Esophagus muscularis mucosa (tissue), 4 donors: ENCODE measurements around the gene UBASH3A. TPM values are rescaled to one million over a fixed set of nuclear protein-coding genes. Genes with fewer than 3 reads are reported as not detected.

Source experiments
- DNase-seq: peaks from one replicate; pipeline ENCODE4 v3.0.0-alpha.2; 2017; ENCODE audit errors: extremely low spot score
- H3K27ac ChIP-seq, 4 donors: fragments of 200-600 bp; sonication (generic); replicated peaks in 1 of 4; 1 replicate in 3 of 4; 2 replicates in 1 of 4; pipeline ENCODE4 v1.5.1; 2016 to 2019; ENCODE audit warnings: mild to moderate bottlenecking in 1 of 4
- H3K27me3 ChIP-seq, 4 donors: fragments of 200-600 bp; sonication (generic); one replicate each; pipeline versions ENCODE4 v1.5.1 to v1.6.0; 2016 to 2019
- H3K36me3 ChIP-seq, 4 donors: fragments of 200-600 bp; sonication (generic); one replicate each; pipeline ENCODE4 v1.5.1; 2016 to 2019
- H3K4me1 ChIP-seq, 4 donors: fragments of 200-600 bp; sonication (generic); one replicate each; pipeline ENCODE4 v1.5.1; 2016 to 2019
- H3K4me3 ChIP-seq, 4 donors: fragments of 200-600 bp; sonication (generic); 1 replicate in 2 of 4; 2 replicates in 2 of 4; pipeline ENCODE4 v1.5.1; 2016 to 2019; ENCODE audit warnings: mild to moderate bottlenecking in 4 of 4, moderate library complexity in 1 of 4
- H3K9me3 ChIP-seq, 4 donors: fragments of 200-600 bp; sonication (generic); 1 replicate in 3 of 4; 2 replicates in 1 of 4; pipeline ENCODE4 v1.5.1; 2016 to 2019
- EP300 ChIP-seq: sonication (generic); formaldehyde crosslinking; IDR thresholded peaks from one replicate; pipeline ENCODE4 v1.6.1; 2017; ENCODE audit warnings: antibody characterized with exemption
- POLR2A ChIP-seq: fragments of 450-650 bp; IDR thresholded peaks from one replicate; pipeline ENCODE4 v1.6.1; 2017; ENCODE audit warnings: antibody characterized with exemption, moderate library complexity, mild to moderate bottlenecking, low read depth
- POLR2AphosphoS5 ChIP-seq, 2 donors: sonication (generic); formaldehyde crosslinking; IDR thresholded peaks; one replicate each; pipeline ENCODE4 v1.6.1; 2017; ENCODE audit warnings: antibody characterized with exemption in 2 of 2
- WGBS: methylation state at CpG from one replicate; pipeline ENCODE4 v1.1.5; 2018; 5-methylcytosine and 5-hydroxymethylcytosine counted together
- intact Hi-C: fragments of 100-400 bp; cut with DNase I; formaldehyde crosslinking; loops from one replicate; pipeline ENCODE4 v1.15.1; 2023
- total RNA-seq, 4 donors: library from RNA; depleted of rRNA; stranded (reverse); fragments of >200 nt; gene quantifications; one replicate each; pipeline versions ENCODE4 v1.1.0 to v1.2.1, GENCODE V29; 2016
- TF ChIP-seq, protein P1 (sequence below), 3 experiments: fragments of 200-600 bp in 2 of 3; fragments of 450-650 bp in 1 of 3; sonication (generic) in 2 of 3; IDR thresholded peaks; one replicate each; pipeline ENCODE4 v1.5.1; 2017 to 2019; ENCODE audit warnings: antibody characterized with exemption in 3 of 3, mild to moderate bottlenecking in 2 of 3, moderate library complexity in 1 of 3

The UBASH3A gene
- total RNA-seq, 4 donors from 2014 or later: 0.17 to 0.78 (median 0.50) TPM; not detected in 1

DNA sequence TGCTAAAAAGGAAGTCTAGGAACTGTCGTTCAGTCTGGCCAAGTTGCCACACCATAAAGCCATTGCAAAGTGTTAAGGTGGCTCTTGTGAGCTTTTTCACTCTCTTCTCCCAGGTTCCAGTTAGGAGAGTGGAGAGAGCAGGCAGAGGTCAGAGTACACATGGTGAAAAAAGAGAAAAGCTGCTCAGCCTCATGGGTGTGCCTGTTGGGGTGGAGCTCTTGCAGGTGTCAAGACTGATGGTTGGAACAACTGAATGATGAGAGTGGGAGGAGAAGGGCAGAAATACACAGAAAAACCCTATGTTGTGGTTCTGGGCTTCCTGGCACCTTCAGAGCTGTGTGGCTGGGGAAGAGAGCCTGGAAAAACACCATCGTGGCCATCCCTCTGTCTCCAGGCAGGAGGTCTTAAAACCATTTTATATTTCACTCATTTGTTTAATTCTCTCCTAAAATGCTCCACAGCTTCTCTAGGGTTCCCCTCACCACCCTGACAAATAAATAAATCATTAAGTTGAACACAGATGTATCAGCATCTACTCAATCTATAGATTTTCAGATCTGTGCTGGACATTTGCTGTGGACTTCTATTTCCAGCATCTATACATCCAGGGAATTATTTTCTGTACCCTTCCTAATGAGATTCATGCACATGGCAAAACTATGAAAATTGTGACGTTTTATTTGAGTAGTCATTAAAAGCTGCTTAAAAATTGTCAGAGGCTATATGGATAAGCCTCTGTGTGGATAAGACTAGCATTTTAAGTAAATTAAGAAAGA is 17.5 kb downstream of the UBASH3A start:
- intact Hi-C loops: no loop called here
- DNase-seq: no peak
- peaks cover 0 to 67% (median 4%) of the 10 kb centered on the region in 4 donors for H3K27me3 ChIP-seq
- peaks cover 0 to 16% (median 2%) of the 10 kb centered on the region in 4 donors for H3K9me3 ChIP-seq
- TF ChIP-seq POLR2AphosphoS5 (IDR thresholded peaks at IDR 0.05) (no peak), POLR2A (no peak), EP300 (no peak)
- TF ChIP-seq, protein P1, sequence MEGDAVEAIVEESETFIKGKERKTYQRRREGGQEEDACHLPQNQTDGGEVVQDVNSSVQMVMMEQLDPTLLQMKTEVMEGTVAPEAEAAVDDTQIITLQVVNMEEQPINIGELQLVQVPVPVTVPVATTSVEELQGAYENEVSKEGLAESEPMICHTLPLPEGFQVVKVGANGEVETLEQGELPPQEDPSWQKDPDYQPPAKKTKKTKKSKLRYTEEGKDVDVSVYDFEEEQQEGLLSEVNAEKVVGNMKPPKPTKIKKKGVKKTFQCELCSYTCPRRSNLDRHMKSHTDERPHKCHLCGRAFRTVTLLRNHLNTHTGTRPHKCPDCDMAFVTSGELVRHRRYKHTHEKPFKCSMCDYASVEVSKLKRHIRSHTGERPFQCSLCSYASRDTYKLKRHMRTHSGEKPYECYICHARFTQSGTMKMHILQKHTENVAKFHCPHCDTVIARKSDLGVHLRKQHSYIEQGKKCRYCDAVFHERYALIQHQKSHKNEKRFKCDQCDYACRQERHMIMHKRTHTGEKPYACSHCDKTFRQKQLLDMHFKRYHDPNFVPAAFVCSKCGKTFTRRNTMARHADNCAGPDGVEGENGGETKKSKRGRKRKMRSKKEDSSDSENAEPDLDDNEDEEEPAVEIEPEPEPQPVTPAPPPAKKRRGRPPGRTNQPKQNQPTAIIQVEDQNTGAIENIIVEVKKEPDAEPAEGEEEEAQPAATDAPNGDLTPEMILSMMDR (IDR thresholded peaks at IDR 0.05): no peak
- WGBS: 86% methylated on average over 3 of the region's 3 CpGs
- no peak overlapping the region for H3K4me3 ChIP-seq
- H3K36me3 ChIP-seq: no peaks in the 10 kb centered on the region
- H3K27ac ChIP-seq: no peak overlapping the region
- no peaks in the 10 kb centered on the region for H3K4me1 ChIP-seq

DNA sequence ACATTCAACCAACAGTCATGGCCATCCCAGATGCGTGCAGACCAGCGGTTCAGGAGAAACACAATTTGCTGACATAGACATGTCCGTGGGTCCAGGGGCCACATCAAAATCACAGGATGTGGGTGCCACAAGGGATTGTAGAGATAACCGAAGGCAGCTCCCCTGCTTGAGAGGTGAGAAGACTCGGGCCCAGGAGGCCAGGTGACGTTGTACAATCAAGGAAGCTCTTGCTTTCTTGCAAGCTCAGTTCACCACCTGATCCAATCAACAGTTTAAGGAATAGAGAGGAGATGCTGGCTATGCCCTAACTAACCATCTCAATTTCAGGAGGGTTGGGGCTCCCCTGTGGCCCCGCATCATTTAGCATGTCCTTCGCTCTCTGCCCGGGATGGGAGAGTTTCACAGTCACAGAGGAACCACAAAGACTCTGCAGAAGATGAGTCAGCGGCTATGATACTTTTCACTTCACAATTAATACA is 19.5 kb downstream of the UBASH3A start:
- no peak for DNase-seq
- TF ChIP-seq POLR2A (no peak), POLR2AphosphoS5 (IDR thresholded peaks at IDR 0.05) (no peak), EP300 (no peak)
- TF ChIP-seq, protein P1 (IDR thresholded peaks at IDR 0.05): no peak
- 63% methylated on average over 9 of the region's 10 CpGs for WGBS
- intact Hi-C loops: no loop called here
- H3K27ac ChIP-seq: no peak overlapping the region
- H3K36me3 ChIP-seq: no peaks in the 10 kb centered on the region
- H3K9me3 ChIP-seq: peaks cover 0 to 16% (median 2%) of the 10 kb centered on the region in 4 donors
- no peaks in the 10 kb centered on the region for H3K4me1 ChIP-seq
- H3K27me3 ChIP-seq: peaks cover 0 to 79% (median 7%) of the 10 kb centered on the region in 4 donors
- no peak overlapping the region for H3K4me3 ChIP-seq

DNA sequence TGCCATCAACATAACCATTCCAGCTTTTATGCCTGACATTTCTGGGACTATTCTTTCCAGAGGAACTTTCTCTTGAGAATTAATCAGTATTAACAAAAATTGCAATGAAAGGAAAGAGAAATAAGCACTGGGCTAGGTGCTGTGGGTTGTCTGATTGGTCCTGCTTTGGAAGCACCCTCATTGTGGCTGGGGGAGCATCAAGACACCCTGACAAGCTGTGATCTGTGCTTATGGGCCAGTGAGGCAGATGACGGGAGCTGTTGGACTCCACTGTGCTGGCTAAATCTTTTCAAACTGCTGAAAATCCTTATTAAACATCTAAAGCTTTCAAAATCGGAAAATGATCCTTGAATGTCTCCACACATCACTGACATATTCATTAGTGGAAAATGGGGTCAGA is 20.0 kb downstream of the UBASH3A start:
- H3K9me3 ChIP-seq: peaks cover 0 to 16% (median 2%) of the 10 kb centered on the region in 4 donors
- intact Hi-C loops: no loop called here
- no peaks in the 10 kb centered on the region for H3K4me1 ChIP-seq
- no peak overlapping the region for H3K27ac ChIP-seq
- no peaks in the 10 kb centered on the region for H3K36me3 ChIP-seq
- TF ChIP-seq POLR2AphosphoS5 (IDR thresholded peaks at IDR 0.05) (no peak), POLR2A (no peak), EP300 (no peak)
- TF ChIP-seq, protein P1 (IDR thresholded peaks at IDR 0.05): no peak
- no peak for DNase-seq
- no peak overlapping the region for H3K4me3 ChIP-seq
- H3K27me3 ChIP-seq: peaks cover 0 to 77% (median 7%) of the 10 kb centered on the region in 4 donors
- WGBS: 76% methylated on average over 2 of the region's 2 CpGs

DNA sequence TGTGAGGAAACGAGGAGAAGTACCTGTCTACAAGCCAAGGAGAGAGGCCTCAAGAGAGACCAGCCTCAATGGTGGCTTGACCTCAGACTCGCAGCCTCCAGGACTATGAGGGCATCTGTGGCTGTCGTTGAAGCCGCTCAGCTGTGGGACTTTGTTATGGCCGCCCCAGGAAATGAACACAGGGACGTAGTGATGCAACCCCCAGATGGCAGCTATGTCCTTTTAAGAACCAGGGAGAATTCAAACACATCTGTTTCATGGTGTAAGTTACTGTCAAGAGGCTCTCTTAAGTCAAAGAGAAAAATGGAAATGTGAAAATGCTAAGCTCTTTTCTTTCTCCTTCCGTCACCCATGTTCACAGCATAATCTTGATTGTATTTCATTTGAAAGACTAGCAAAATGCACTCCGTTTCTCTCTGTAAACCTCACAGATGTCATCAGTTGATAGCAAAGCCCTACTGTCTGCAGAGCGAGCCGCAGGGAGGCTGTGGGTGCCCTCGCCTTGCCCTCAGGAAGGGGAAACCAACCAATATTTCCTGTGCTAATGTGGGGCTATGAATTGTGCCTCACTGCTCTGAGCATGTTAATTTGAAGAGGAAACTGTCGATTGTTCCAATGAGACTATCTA is 21.3 kb downstream of the UBASH3A start:
- peaks cover 0 to 13% (median 2%) of the 10 kb centered on the region in 4 donors for H3K9me3 ChIP-seq
- 40% methylated on average over 12 of the region's 12 CpGs for WGBS
- no peak overlapping the region for H3K4me3 ChIP-seq
- no peaks in the 10 kb centered on the region for H3K36me3 ChIP-seq
- intact Hi-C loops: no loop called here
- H3K4me1 ChIP-seq: no peaks in the 10 kb centered on the region
- H3K27ac ChIP-seq: no peak overlapping the region
- peaks cover 0 to 76% (median 7%) of the 10 kb centered on the region in 4 donors for H3K27me3 ChIP-seq
- DNase-seq: no peak
- no peak for TF ChIP-seq POLR2A
- TF ChIP-seq EP300: no peak
- TF ChIP-seq POLR2AphosphoS5 (IDR thresholded peaks at IDR 0.05): no peak
- TF ChIP-seq, protein P1 (IDR thresholded peaks at IDR 0.05): no peak
